ENCODE data around the gene AOPEP. TPM values are rescaled to one million over a fixed set of nuclear protein-coding genes. Genes with fewer than 3 reads are reported as not detected.

The AOPEP gene
- total RNA-seq, 1 donor from 2014 or later: 79.7 TPM

GRCh38 chr9:95040106-95040505 lies 313.6 kb downstream of the AOPEP start:
- Histone ChIP-seq H3K36me3 (no peaks in the 10 kb centered on the region), H3K27me3 (no peaks in the 10 kb centered on the region), H3K4me3 (no peak overlapping the region), H3K4me1 (peaks cover 8% of the 10 kb centered on the region), H3K9me3 (no peaks in the 10 kb centered on the region), H3K27ac (no peak overlapping the region)
- no peak for DNase-seq
- no peak for ATAC-seq
- intact Hi-C loops (cut with DNase I): no loop called here
- TF ChIP-seq CTCF (IDR thresholded peaks at IDR 0.05): no peak

- ATAC-seq (no peak), DNase-seq (no peak)
- H3K4me3 ChIP-seq: no peak overlapping the region
- intact Hi-C loops (cut with DNase I): no loop called here
- peaks cover 27% of the 10 kb centered on the region for H3K4me1 ChIP-seq
- no peaks in the 10 kb centered on the region for H3K27me3 ChIP-seq
- no peaks in the 10 kb centered on the region for H3K9me3 ChIP-seq
- no peaks in the 10 kb centered on the region for H3K36me3 ChIP-seq
- TF ChIP-seq CTCF (IDR thresholded peaks at IDR 0.05): no peak
- H3K27ac ChIP-seq: no peak overlapping the region
Observed at GRCh38 chr9:95043826-95044225, 317.3 kb downstream of the AOPEP start.

- Histone ChIP-seq H3K36me3 (no peaks in the 10 kb centered on the region), H3K4me3 (no peak overlapping the region), H3K27ac (peak overlapping the region; percentile 27), H3K9me3 (no peaks in the 10 kb centered on the region), H3K27me3 (no peaks in the 10 kb centered on the region), H3K4me1 (peaks cover 32% of the 10 kb centered on the region)
- TF ChIP-seq CTCF (IDR thresholded peaks at IDR 0.05): no peak
- DNase-seq (no peak), ATAC-seq (peak; percentile 2)
- intact Hi-C loops (cut with DNase I): no loop called here
Observed at GRCh38 chr9:95044731-95045508, 318.4 kb downstream of the AOPEP start.

- DNase-seq (no peak), ATAC-seq (no peak)
- intact Hi-C loops (cut with DNase I): no loop called here
- Histone ChIP-seq H3K27ac (peak overlapping the region; percentile 55), H3K4me1 (peaks cover 38% of the 10 kb centered on the region), H3K27me3 (no peaks in the 10 kb centered on the region), H3K36me3 (no peaks in the 10 kb centered on the region), H3K4me3 (no peak overlapping the region), H3K9me3 (no peaks in the 10 kb centered on the region)
- no peak for TF ChIP-seq CTCF (IDR thresholded peaks at IDR 0.05)
Observed at GRCh38 chr9:95045751-95046150, 319.3 kb downstream of the AOPEP start.

GRCh38 chr9:95047452-95048224 lies 321.1 kb downstream of the AOPEP start:
- Histone ChIP-seq H3K36me3 (no peaks in the 10 kb centered on the region), H3K27ac (peak overlapping the region; percentile 69), H3K4me1 (peaks cover 39% of the 10 kb centered on the region), H3K27me3 (no peaks in the 10 kb centered on the region), H3K4me3 (peak overlapping the region; percentile 64), H3K9me3 (no peaks in the 10 kb centered on the region)
- TF ChIP-seq CTCF (IDR thresholded peaks at IDR 0.05): no peak
- intact Hi-C loops (cut with DNase I): no loop called here
- DNase-seq (no peak), ATAC-seq (no peak)

Data from upper lobe of right lung (tissue), 1 donor.